Cardiac muscle cell (in vitro differentiated cells and primary cell): ENCODE measurements around the gene SDC4. TPM values are rescaled to one million over a fixed set of nuclear protein-coding genes. Genes with fewer than 3 reads are reported as not detected.

Source experiments
- DNase-seq, 2 donors: peaks; one replicate each; pipeline versions ENCODE4 v3.0.0 to v3.0.0-alpha.2; 2010 to 2017; ENCODE audit warnings: low read depth in 1 of 2, low spot score in 1 of 2
- H3K27ac ChIP-seq: fragments of 200-600 bp; sonication (generic); 2 replicates; pipeline ENCODE4 v1.5.1; 2016
- H3K27me3 ChIP-seq: fragments of 200-600 bp; sonication (generic); 2 replicates; pipeline ENCODE4 v1.6.0; 2016; ENCODE audit warnings: control low read depth
- H3K36me3 ChIP-seq: fragments of 200-600 bp; sonication (generic); 2 replicates; pipeline ENCODE4 v1.5.1; 2016; ENCODE audit warnings: control low read depth
- H3K4me1 ChIP-seq: fragments of 200-600 bp; sonication (generic); 2 replicates; pipeline ENCODE4 v1.8.1; 2017; ENCODE audit warnings: low read depth, mild to moderate bottlenecking, mixed run types
- H3K4me3 ChIP-seq: fragments of 200-600 bp; sonication (generic); 2 replicates; pipeline ENCODE4 v1.5.1; 2016; ENCODE audit warnings: mild to moderate bottlenecking
- H3K9me3 ChIP-seq: fragments of 200-600 bp; sonication (generic); 2 replicates; pipeline ENCODE4 v1.5.1; 2017; ENCODE audit warnings: low read depth, mild to moderate bottlenecking, control low read depth
- CTCF ChIP-seq: IDR thresholded peaks from 2 replicates; pipeline ENCODE4 v1.5.1; 2012; ENCODE audit warnings: low read depth, mild to moderate bottlenecking, low read length
- polyA plus RNA-seq: library from polyadenylated mRNA; unstranded; fragments of >200 nt; fragmentation: Nextera tagmentation; extraction: Ambion mirVana; gene quantifications from 2 replicates; pipeline ENCODE4 v1.2.1, GENCODE V29; 2016
- total RNA-seq: library from RNA; depleted of rRNA; stranded (reverse); fragments of >200 nt; gene quantifications from 2 replicates; pipeline ENCODE4 v1.2.3, GENCODE V29; 2016

Gene SDC4
- total and polyA plus RNA-seq, 2 experiments from 2014 or later, result 35.4 to 55.7 TPM

DNA sequence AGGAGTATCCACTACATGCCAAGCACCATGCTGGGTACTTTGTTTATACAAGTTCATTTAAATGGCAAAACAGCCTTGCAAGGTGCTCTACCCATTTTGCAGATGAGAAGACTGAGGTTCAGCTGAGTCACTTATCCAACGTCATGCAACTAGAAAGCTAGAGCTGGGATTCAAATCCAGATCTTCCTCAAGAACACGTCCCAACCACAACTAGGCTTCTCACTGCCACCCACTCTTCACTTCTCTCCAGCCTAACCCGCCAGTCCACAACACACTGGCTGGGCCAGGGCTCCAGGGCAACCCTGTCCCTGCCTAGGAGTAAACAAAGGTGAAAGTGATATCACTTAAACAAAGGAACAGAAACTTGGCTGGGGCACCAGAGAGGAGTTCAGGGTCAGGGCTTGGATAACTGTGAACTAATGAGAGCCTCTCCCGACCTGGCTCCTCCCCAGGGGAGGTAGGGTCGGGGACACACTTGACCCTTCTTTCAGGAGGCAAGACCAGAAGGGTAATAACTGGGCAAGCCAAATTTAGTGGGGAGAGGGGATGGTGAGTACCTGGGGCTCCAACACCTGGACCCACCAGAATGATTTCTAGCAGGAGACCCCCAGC lies 7.9 kb downstream of the SDC4 start:
- Histone ChIP-seq H3K4me3 (no peak overlapping the region), H3K4me1 (peaks cover 72% of the 10 kb centered on the region), H3K9me3 (no peaks in the 10 kb centered on the region), H3K27me3 (no peaks in the 10 kb centered on the region), H3K27ac (peak overlapping the region; percentile 98), H3K36me3 (no peaks in the 10 kb centered on the region)
- no peak for TF ChIP-seq CTCF
- no peak for DNase-seq

DNA sequence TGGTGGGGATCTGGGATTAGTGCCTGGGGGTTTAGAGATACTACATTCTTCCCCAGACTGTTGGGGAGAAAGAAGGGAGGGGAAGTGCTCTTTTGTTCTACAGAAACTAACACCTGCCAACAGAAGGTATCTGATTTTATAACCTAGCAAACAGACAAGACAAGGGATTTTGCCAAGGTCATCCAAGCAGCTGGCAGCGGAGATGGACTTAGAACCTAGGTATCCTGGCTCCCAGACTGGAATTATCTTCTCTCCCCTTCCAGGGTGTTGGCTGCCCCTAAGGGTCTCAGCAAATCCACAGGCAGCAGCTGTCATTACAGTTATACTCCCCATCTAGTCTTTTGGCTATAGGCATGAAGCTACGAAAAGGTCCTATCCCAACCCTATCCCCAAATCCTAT lies 8.4 kb downstream of the SDC4 start:
- TF ChIP-seq CTCF, result no peak
- Histone ChIP-seq H3K4me3 (no peak overlapping the region), H3K27me3 (no peaks in the 10 kb centered on the region), H3K36me3 (peaks cover 2% of the 10 kb centered on the region), H3K4me1 (peaks cover 67% of the 10 kb centered on the region), H3K9me3 (no peaks in the 10 kb centered on the region), H3K27ac (peak overlapping the region; percentile 98)
- no peak for DNase-seq

- no peak for TF ChIP-seq CTCF
Observed at GRCh38 chr20:45339084-45339483, 9.1 kb downstream of the SDC4 start.

GRCh38 chr20:45338121-45339030 lies 9.8 kb downstream of the SDC4 start:
- H3K27ac ChIP-seq, result peak overlapping the region; percentile 98
- peaks cover 53% of the 10 kb centered on the region for H3K4me1 ChIP-seq
- H3K4me3 ChIP-seq, result no peak overlapping the region
- no peaks in the 10 kb centered on the region for H3K9me3 ChIP-seq
- TF ChIP-seq CTCF, result no peak
- peaks cover 6% of the 10 kb centered on the region for H3K36me3 ChIP-seq
- no peak for DNase-seq
- no peaks in the 10 kb centered on the region for H3K27me3 ChIP-seq

More at GRCh38 chr20:45339084-45339483, 9.1 kb downstream of the SDC4 start:
- Histone ChIP-seq H3K4me1 (peaks cover 60% of the 10 kb centered on the region), H3K9me3 (no peaks in the 10 kb centered on the region), H3K4me3 (no peak overlapping the region), H3K27ac (peak overlapping the region; percentile 98), H3K36me3 (peaks cover 5% of the 10 kb centered on the region), H3K27me3 (no peaks in the 10 kb centered on the region)
- DNase-seq, result no peak

DNA sequence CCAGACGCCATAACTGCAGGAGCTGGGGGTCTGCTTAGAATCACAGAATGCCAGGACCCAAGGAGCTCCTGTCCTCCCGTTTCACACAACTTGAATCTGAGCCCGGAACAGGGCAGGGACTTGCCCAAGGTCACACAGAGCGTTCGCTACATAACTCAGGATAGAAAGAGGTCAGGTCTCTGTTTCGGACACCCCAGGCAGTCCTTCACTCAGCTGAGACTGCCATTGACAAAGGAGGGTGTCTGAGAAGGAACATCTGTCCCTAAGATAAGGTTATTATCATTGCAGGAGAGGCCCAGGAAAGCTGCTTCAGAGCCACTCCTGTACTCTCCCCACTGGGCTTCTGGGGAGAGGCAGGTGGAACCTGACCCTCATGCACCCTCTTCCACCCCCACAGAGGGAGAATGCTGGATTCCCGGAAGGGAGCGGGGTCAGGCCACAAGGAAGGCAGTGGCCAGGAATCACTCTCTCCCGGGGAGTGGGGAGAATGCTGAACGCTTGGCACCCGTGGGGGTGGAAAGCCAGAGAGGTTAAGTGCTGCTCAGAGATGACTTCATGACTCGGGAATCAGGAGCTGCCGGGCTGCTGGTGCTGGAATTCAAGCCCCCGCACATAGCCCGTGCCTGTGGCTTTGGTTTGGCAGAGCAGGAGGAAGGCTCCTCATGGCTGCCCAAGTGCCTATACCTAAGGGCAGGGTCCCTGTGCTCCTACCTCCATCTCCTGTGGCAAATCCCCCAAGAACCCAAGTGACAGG lies 10.7 kb downstream of the SDC4 start:
- DNase-seq, result peak; percentile 63 to 94
- H3K4me1 ChIP-seq, result peaks cover 44% of the 10 kb centered on the region
- H3K9me3 ChIP-seq, result no peaks in the 10 kb centered on the region
- H3K4me3 ChIP-seq, result no peak overlapping the region
- H3K36me3 ChIP-seq, result peaks cover 9% of the 10 kb centered on the region
- no peak for TF ChIP-seq CTCF
- peak overlapping the region; percentile 98 for H3K27ac ChIP-seq
- no peaks in the 10 kb centered on the region for H3K27me3 ChIP-seq
